ENCODE data around the gene DTNBP1.

Gene DTNBP1

GRCh38 chr6:15511248-15512125 lies 151.3 kb downstream of the DTNBP1 start:
- DNase-seq = no peak

- no peak for DNase-seq
Measured at GRCh38 chr6:15510536-15511247, 152.1 kb downstream of the DTNBP1 start.

- no peak for DNase-seq
Measured at GRCh38 chr6:15510121-15510520, 152.7 kb downstream of the DTNBP1 start.

- no peak for DNase-seq
Measured at GRCh38 chr6:15509335-15509933, 153.4 kb downstream of the DTNBP1 start.

- no peak for DNase-seq
Measured at GRCh38 chr6:15508931-15509330, 153.9 kb downstream of the DTNBP1 start.

- DNase-seq = no peak
Measured at GRCh38 chr6:15508441-15508871, 154.4 kb downstream of the DTNBP1 start.

- no peak for DNase-seq
Measured at GRCh38 chr6:15507746-15508145, 155.1 kb downstream of the DTNBP1 start.

- DNase-seq = no peak
Measured at GRCh38 chr6:15507221-15507620, 155.6 kb downstream of the DTNBP1 start.

GRCh38 chr6:15506066-15506465 lies 156.8 kb downstream of the DTNBP1 start:
- no peak for DNase-seq

GRCh38 chr6:15505463-15505918 lies 157.3 kb downstream of the DTNBP1 start:
- no peak for DNase-seq

GRCh38 chr6:15504581-15505350 lies 158.1 kb downstream of the DTNBP1 start:
- DNase-seq = no peak

- DNase-seq = no peak
Measured at GRCh38 chr6:15504040-15504495, 158.8 kb downstream of the DTNBP1 start.

GRCh38 chr6:15503346-15503680 lies 159.5 kb downstream of the DTNBP1 start:
- DNase-seq = no peak

- DNase-seq = no peak
Measured at GRCh38 chr6:15502446-15503345, 160.1 kb downstream of the DTNBP1 start.

- DNase-seq = no peak
Measured at GRCh38 chr6:15501826-15502445, 160.9 kb downstream of the DTNBP1 start.

GRCh38 chr6:15500901-15501825 lies 161.7 kb downstream of the DTNBP1 start:
- DNase-seq = no peak

GRCh38 chr6:15500078-15500740 lies 162.6 kb downstream of the DTNBP1 start:
- DNase-seq = no peak

GRCh38 chr6:15499591-15499990 lies 163.2 kb downstream of the DTNBP1 start:
- DNase-seq = no peak

- no peak for DNase-seq
Measured at GRCh38 chr6:15499125-15499524, 163.7 kb downstream of the DTNBP1 start.

- DNase-seq = no peak
Measured at GRCh38 chr6:15498640-15499039, 164.2 kb downstream of the DTNBP1 start.
